ENCODE data around the gene GBA2. TPM values are rescaled to one million over a fixed set of nuclear protein-coding genes. Genes with fewer than 3 reads are reported as not detected.

GBA2 gene
- total RNA-seq, 2 donors from 2014 or later: 48.5 to 55.4 TPM

GRCh38 chr9:35760651-35761050 lies 11.6 kb upstream of the GBA2 start:
- Histone ChIP-seq H3K27me3 (replicated peaks; ENCODE audit: insufficient read depth) (no peaks in the 10 kb centered on the region), H3K4me1 (replicated peaks) (no peaks in the 10 kb centered on the region), H3K27ac (no peak overlapping the region), H3K4me3 (no peak overlapping the region), H3K36me3 (no peaks in the 10 kb centered on the region), H3K9me3 (no peaks in the 10 kb centered on the region)
- WGBS: 48% methylated on average over 2 of the region's 2 CpGs
- TF ChIP-seq POLR2AphosphoS5 (IDR thresholded peaks at IDR 0.05) (peak; percentile 13), POLR2A (IDR thresholded peaks at IDR 0.05) (no peak)
- intact Hi-C loops (cut with DNase I): no loop called here
- DNase-seq (ENCODE audit: low spot score): no peak

- TF ChIP-seq CTCF (IDR thresholded peaks at IDR 0.05) (no peak), POLR2A (IDR thresholded peaks at IDR 0.05) (no peak), POLR2AphosphoS5 (IDR thresholded peaks at IDR 0.05) (no peak)
- Histone ChIP-seq H3K27me3 (replicated peaks; ENCODE audit: insufficient read depth) (no peaks in the 10 kb centered on the region), H3K9me3 (no peaks in the 10 kb centered on the region), H3K36me3 (no peaks in the 10 kb centered on the region), H3K27ac (no peak overlapping the region), H3K4me3 (no peak overlapping the region), H3K4me1 (replicated peaks) (no peaks in the 10 kb centered on the region)
- DNase-seq (ENCODE audit: low spot score): no peak
- intact Hi-C loops (cut with DNase I): no loop called here
- WGBS: 99% methylated on average over 4 of the region's 4 CpGs
Observed at GRCh38 chr9:35759795-35760194, 10.8 kb upstream of the GBA2 start.

GRCh38 chr9:35758475-35759050 lies 9.5 kb upstream of the GBA2 start:
- Histone ChIP-seq H3K27ac (no peak overlapping the region), H3K4me1 (replicated peaks) (no peaks in the 10 kb centered on the region), H3K4me3 (no peak overlapping the region), H3K27me3 (replicated peaks; ENCODE audit: insufficient read depth) (no peaks in the 10 kb centered on the region), H3K36me3 (no peaks in the 10 kb centered on the region), H3K9me3 (no peaks in the 10 kb centered on the region)
- TF ChIP-seq POLR2AphosphoS5 (IDR thresholded peaks at IDR 0.05): no peak
- no peak for TF ChIP-seq POLR2A (IDR thresholded peaks at IDR 0.05)
- no peak for TF ChIP-seq CTCF (IDR thresholded peaks at IDR 0.05)
- WGBS: 36% methylated on average over 3 of the region's 3 CpGs
- intact Hi-C loops (cut with DNase I): no loop called here
- no peak for DNase-seq (ENCODE audit: low spot score)

GRCh38 chr9:35757892-35758275 lies 8.9 kb upstream of the GBA2 start:
- DNase-seq (ENCODE audit: low spot score): no peak
- peak overlapping the region; percentile 83 to 93 for H3K27ac ChIP-seq
- no peaks in the 10 kb centered on the region for H3K9me3 ChIP-seq
- TF ChIP-seq CTCF (IDR thresholded peaks at IDR 0.05) (no peak), POLR2AphosphoS5 (IDR thresholded peaks at IDR 0.05) (no peak), POLR2A (IDR thresholded peaks at IDR 0.05) (no peak)
- intact Hi-C loops (cut with DNase I): no loop called here
- H3K4me1 ChIP-seq (replicated peaks): no peaks in the 10 kb centered on the region
- H3K27me3 ChIP-seq (replicated peaks; ENCODE audit: insufficient read depth): no peaks in the 10 kb centered on the region
- H3K4me3 ChIP-seq: peak overlapping the region in 1 of 2 donors; percentile 55
- H3K36me3 ChIP-seq: peaks cover 0 to 3% of the 10 kb centered on the region in 2 donors

- TF ChIP-seq POLR2AphosphoS5 (IDR thresholded peaks at IDR 0.05): no peak
- no peak for TF ChIP-seq CTCF (IDR thresholded peaks at IDR 0.05)
- no peak for TF ChIP-seq POLR2A (IDR thresholded peaks at IDR 0.05)
- under 1% methylated on average over 20 of the region's 20 CpGs for WGBS
- Histone ChIP-seq H3K36me3 (peaks cover 0 to 6% of the 10 kb centered on the region in 2 donors), H3K27me3 (replicated peaks; ENCODE audit: insufficient read depth) (no peaks in the 10 kb centered on the region), H3K27ac (peak overlapping the region; percentile 83 to 93), H3K9me3 (no peaks in the 10 kb centered on the region), H3K4me1 (replicated peaks) (no peaks in the 10 kb centered on the region), H3K4me3 (peak overlapping the region; percentile 55 to 59)
- peak; percentile 24 for DNase-seq (ENCODE audit: low spot score)
- intact Hi-C loops (cut with DNase I): no loop called here
Observed at GRCh38 chr9:35757226-35757891, 8.3 kb upstream of the GBA2 start.

All from prostate gland (tissue), 2 donors.